ENCODE results near the gene UBE2C.

DNA sequence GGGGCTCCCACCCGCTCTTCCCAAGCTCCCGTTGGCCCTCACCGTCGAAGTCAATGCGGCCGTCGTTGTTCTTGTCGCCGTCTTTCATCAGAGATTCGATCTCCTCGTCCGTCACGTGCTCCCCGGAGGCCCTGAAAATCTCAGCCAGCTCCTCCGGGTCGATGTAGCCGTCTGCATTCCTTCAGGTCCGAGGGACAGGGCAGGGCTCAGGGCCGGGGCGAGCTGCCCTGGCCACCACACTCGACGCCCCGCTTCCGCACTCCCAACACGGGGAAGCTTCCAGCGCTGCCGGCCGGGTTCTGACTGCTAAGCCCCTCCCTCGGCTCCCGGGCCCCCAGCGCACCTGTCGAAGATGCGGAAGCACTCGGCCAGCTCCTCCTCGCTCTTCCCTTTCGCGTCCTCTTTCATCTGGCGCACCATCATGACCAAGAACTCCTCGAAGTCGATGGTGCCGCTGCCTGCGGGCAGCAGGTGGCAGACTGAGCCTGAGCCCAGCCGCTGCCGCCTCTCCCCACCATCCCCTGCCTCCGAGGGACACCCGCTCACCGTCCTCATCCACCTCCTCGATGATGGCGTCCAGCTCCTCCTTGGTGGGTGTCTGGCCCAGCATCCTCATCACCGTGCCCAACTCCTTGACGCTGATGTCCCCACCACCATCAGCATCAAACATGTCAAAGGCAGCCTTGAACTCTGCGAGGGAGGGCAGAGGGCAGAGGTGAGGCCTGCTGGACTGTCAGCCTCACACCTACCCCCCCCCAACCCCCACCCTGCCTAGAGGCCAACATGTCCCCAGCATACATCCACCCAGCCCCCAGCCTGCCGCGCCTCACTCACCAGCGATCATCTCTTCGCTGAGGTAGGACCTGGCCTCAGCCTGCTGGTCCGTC lies 11.7 kb downstream of the UBE2C start:
- TF ChIP-seq, protein P1, sequence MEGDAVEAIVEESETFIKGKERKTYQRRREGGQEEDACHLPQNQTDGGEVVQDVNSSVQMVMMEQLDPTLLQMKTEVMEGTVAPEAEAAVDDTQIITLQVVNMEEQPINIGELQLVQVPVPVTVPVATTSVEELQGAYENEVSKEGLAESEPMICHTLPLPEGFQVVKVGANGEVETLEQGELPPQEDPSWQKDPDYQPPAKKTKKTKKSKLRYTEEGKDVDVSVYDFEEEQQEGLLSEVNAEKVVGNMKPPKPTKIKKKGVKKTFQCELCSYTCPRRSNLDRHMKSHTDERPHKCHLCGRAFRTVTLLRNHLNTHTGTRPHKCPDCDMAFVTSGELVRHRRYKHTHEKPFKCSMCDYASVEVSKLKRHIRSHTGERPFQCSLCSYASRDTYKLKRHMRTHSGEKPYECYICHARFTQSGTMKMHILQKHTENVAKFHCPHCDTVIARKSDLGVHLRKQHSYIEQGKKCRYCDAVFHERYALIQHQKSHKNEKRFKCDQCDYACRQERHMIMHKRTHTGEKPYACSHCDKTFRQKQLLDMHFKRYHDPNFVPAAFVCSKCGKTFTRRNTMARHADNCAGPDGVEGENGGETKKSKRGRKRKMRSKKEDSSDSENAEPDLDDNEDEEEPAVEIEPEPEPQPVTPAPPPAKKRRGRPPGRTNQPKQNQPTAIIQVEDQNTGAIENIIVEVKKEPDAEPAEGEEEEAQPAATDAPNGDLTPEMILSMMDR (IDR thresholded peaks at IDR 0.05; ENCODE audit: poor library complexity), result peak; percentile 52
- TF ChIP-seq EZH2phosphoT487 (IDR thresholded peaks at IDR 0.05; ENCODE audit: low read depth, severe bottlenecking, unreplicated experiment) (no peak), EZH2 (IDR thresholded peaks at IDR 0.05; ENCODE audit: borderline replicate concordance) (no peak)

All from hepatocyte (in vitro differentiated cells).